Tibial artery (tissue), 4 donors: Measurements from ENCODE around the gene CMKLR1.
A peak's percentile ranks its signal among the peaks of the same experiment; 100 is the strongest.

ENCODE experiments used
- DNase-seq, 2 donors: peaks; one replicate each; pipeline ENCODE4 v3.0.0-alpha.2; 2019
- H3K27ac ChIP-seq, 2 donors: fragments of 200-600 bp; sonication (generic) in 1 of 2; 1 replicate in 1 of 2; 2 replicates in 1 of 2; pipeline ENCODE4 v1.5.1; 2018 to 2019; ENCODE audit warnings: mild to moderate bottlenecking in 1 of 2
- H3K27me3 ChIP-seq, 2 donors: fragments of 200-600 bp; sonication (generic) in 1 of 2; one replicate each; pipeline versions ENCODE4 v1.5.1 to v1.6.0; 2016 to 2019
- H3K36me3 ChIP-seq, 3 donors: fragments of 200-600 bp; sonication (generic) in 2 of 3; one replicate each; pipeline ENCODE4 v1.5.1; 2016 to 2019; ENCODE audit warnings: mild to moderate bottlenecking in 2 of 3
- H3K4me1 ChIP-seq, 4 donors: fragments of 200-600 bp; sonication (generic) in 2 of 4; 1 replicate in 3 of 4; 2 replicates in 1 of 4; pipeline ENCODE4 v1.5.1; 2016 to 2019
- H3K4me3 ChIP-seq, 2 donors: fragments of 200-600 bp; sonication (generic) in 1 of 2; 1 replicate in 1 of 2; 2 replicates in 1 of 2; pipeline ENCODE4 v1.5.1; 2018 to 2019; ENCODE audit warnings: mild to moderate bottlenecking in 2 of 2
- H3K9me3 ChIP-seq, 3 donors: fragments of 200-600 bp; sonication (generic) in 1 of 3; one replicate each; pipeline ENCODE4 v1.5.1; 2016 to 2019
- CTCF ChIP-seq, 2 experiments: fragments of 200-600 bp in 1 of 2; fragments of 450-650 bp in 1 of 2; IDR thresholded peaks; one replicate each; pipeline ENCODE4 v1.5.1; 2017 to 2019; ENCODE audit warnings: antibody characterized with exemption in 2 of 2, mild to moderate bottlenecking in 1 of 2, moderate library complexity in 1 of 2
- intact Hi-C: fragments of 100-400 bp; cut with DNase I; formaldehyde crosslinking; loops from one replicate; pipeline ENCODE4 v1.15.0; 2023; ENCODE audit warnings: low total_unique reads

Gene CMKLR1

GRCh38 chr12:108296945-108297344, 42.2 kb downstream of the CMKLR1 start:
- no peaks in the 10 kb centered on the region for H3K27me3 ChIP-seq
- H3K4me1 ChIP-seq: peaks cover 0 to 22% (median 4%) of the 10 kb centered on the region in 4 donors
- H3K36me3 ChIP-seq: peaks cover 8 to 15% (median 13%) of the 10 kb centered on the region in 3 donors
- intact Hi-C loops: no loop called here
- no peak overlapping the region for H3K27ac ChIP-seq
- H3K9me3 ChIP-seq: no peaks in the 10 kb centered on the region
- no peak for TF ChIP-seq CTCF (IDR thresholded peaks at IDR 0.05)
- DNase-seq: no peak
- no peak overlapping the region for H3K4me3 ChIP-seq

GRCh38 chr12:108295641-108296040, 43.5 kb downstream of the CMKLR1 start:
- Histone ChIP-seq H3K4me3 (no peak overlapping the region), H3K36me3 (peaks cover 14 to 28% (median 25%) of the 10 kb centered on the region in 3 donors), H3K4me1 (peaks cover 0 to 22% (median 4%) of the 10 kb centered on the region in 4 donors), H3K27me3 (no peaks in the 10 kb centered on the region), H3K27ac (no peak overlapping the region), H3K9me3 (no peaks in the 10 kb centered on the region)
- intact Hi-C loops: no loop called here
- no peak for DNase-seq
- TF ChIP-seq CTCF (IDR thresholded peaks at IDR 0.05): no peak

GRCh38 chr12:108289350-108290161, 49.6 kb downstream of the CMKLR1 start:
- no peaks in the 10 kb centered on the region for H3K27me3 ChIP-seq
- peaks cover 0 to 6% (median 3%) of the 10 kb centered on the region in 4 donors for H3K4me1 ChIP-seq
- H3K4me3 ChIP-seq: no peak overlapping the region
- peaks cover 14 to 28% (median 26%) of the 10 kb centered on the region in 3 donors for H3K36me3 ChIP-seq
- DNase-seq: peak; percentile 84 to 86
- no peaks in the 10 kb centered on the region for H3K9me3 ChIP-seq
- intact Hi-C loops: no loop called here
- no peak for TF ChIP-seq CTCF (IDR thresholded peaks at IDR 0.05)
- H3K27ac ChIP-seq: peak overlapping the region; percentile 1 to 32

- intact Hi-C loops: no loop called here
- no peak overlapping the region for H3K27ac ChIP-seq
- no peaks in the 10 kb centered on the region for H3K27me3 ChIP-seq
- no peak for DNase-seq
- TF ChIP-seq CTCF (IDR thresholded peaks at IDR 0.05): no peak
- H3K9me3 ChIP-seq: no peaks in the 10 kb centered on the region
- peaks cover 9 to 16% (median 15%) of the 10 kb centered on the region in 3 donors for H3K36me3 ChIP-seq
- H3K4me3 ChIP-seq: no peak overlapping the region
- peaks cover 0 to 6% (median 3%) of the 10 kb centered on the region in 4 donors for H3K4me1 ChIP-seq
Measured at GRCh38 chr12:108287227-108287626, 51.9 kb downstream of the CMKLR1 start.

- intact Hi-C loops: no loop called here
- Histone ChIP-seq H3K4me3 (no peak overlapping the region), H3K4me1 (peaks cover 0 to 6% (median 1%) of the 10 kb centered on the region in 4 donors), H3K9me3 (no peaks in the 10 kb centered on the region), H3K27ac (no peak overlapping the region), H3K36me3 (no peaks in the 10 kb centered on the region), H3K27me3 (peaks cover 0 to 5% of the 10 kb centered on the region in 2 donors)
- DNase-seq: no peak
- TF ChIP-seq CTCF (IDR thresholded peaks at IDR 0.05): no peak
Measured at GRCh38 chr12:108285016-108285415, 54.1 kb downstream of the CMKLR1 start.
